A172 (cell line): ENCODE measurements around the gene TACR1. TPM values are rescaled to one million over a fixed set of nuclear protein-coding genes. Genes with fewer than 3 reads are reported as not detected.
"Not testable (repeated sequence)": the region's sequence is repeated elsewhere in the genome, so short reads cannot be mapped to it uniquely, and the experiment has no call there.

ENCODE experiments used
- DNase-seq: peaks from one replicate; pipeline ENCODE4 v3.0.0-alpha.2; 2015; ENCODE audit warnings: low spot score
- total RNA-seq: library from RNA; depleted of rRNA; stranded (reverse); fragments of >200 nt; shearing (Covaris generic); gene quantifications from 2 replicates; pipeline ENCODE4 v1.2.3, GENCODE V29; 2014

TACR1 gene
- total RNA-seq, 1 experiment from 2014 or later, result not detected

DNA sequence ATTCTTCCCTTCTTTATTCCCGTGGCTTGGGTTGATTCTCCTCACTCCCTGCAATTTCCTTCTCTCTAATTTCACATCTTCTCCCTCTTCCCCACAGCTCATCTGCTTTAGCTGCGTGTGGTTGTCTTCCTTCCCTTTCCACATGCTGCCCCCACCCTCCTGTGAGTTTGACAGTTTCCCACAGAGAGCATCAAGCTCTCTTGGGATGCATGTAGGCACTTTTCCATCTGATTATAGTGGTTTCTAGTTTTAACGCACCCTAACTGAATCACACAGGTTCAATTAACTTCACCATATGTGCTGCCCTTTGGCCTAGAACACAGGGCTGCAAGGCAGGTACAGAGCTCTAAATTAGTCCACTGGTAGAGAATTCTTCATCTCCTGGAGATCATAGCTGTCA is 110.5 kb downstream of the TACR1 start:
- no peak for DNase-seq

DNA sequence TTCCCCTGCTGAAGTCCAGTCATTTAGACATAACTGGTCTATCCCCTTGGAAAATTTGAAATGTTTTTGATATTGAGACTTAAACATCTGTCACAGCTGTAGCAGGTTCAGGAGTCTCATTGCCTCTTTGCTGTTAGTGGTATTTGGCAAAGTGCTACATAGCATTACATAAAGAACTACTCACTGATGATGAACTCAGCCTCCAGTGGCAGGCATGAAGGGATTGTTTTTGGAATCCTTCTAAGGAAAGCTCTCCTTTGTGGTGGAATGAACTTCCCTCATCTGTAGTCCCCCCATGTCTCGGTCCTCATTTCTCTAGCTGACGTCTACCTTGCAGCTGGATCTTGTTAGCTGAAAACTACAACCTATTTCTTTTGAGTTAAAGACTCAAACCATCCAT is 111.6 kb downstream of the TACR1 start:
- DNase-seq, result no peak

DNA sequence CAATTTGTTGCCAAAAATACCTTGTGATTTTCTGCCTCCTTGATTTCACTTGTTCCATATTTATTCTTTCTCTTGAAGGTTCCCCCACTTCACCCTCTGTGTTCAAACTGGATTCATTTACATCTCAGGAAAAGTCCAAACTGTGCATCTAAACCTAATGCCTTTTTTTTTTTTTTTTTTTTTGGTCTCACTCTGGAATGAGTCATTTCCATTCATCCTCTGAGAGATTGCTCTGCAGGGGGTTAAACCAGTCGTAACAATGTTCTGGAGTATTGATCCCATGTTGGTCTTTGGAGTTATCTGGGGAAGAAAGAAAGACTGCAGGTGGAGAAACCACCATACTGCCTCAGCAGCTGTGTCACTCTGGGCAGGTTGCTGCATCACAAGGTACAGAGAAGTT is 119.7 kb downstream of the TACR1 start:
- no peak for DNase-seq

DNA sequence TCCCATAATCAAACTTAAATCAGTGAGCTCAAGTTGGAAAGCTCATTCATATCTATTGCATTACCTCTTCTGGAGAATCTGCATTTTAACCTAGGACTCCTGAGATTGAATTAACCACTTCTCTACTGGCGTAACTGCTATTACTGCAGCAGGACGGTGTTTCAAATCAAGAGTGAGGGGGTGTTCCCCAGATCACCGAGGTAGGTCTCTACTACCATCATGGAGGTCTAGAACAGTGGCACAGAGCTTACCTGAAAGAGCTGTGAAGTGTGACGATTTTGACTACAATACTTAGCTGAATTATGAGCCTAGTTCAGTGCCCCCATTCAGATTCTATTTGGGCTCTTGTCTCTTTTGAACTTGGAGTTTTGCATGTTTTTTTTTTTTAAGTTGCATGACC is 121.4 kb downstream of the TACR1 start:
- no peak for DNase-seq

DNA sequence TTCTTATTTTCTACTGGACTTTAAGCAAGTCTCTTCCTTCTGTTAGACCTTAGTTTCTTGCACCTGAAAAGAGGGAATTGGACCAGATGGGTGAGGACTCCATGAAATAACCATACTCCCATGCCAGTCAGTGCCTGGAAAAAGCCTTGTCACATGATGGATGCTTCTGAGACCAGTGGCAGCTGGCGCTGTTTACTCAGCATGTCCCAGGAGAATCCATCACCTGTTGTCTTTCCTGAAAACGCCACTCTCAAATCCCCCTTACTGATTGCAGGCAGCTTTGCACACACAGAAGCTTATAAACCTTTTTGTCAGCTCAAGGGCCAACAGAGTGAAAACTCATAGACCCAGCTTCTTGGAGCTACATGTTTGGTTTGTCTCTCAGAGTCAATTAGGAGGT is 123.2 kb downstream of the TACR1 start:
- DNase-seq, result no peak

DNA sequence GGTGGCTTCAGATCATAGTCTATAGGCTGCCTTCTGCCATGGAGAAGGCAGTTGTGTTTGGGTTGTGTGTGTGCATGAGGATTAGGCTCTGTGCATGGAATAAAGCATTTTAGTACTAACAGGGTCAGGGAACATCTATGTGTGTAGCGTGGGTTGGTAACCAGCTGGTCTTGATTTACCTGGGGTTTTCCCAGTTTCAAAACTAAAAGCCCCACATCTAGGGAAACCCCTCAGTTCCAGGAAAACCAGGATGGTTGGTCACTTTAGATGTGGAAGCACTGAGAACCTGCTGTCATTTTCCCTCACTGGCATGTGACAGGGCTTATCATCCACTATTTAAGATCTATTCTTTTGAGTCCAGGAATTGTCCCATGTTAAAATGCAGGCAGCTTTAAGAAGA is 124.6 kb downstream of the TACR1 start:
- no peak for DNase-seq

DNA sequence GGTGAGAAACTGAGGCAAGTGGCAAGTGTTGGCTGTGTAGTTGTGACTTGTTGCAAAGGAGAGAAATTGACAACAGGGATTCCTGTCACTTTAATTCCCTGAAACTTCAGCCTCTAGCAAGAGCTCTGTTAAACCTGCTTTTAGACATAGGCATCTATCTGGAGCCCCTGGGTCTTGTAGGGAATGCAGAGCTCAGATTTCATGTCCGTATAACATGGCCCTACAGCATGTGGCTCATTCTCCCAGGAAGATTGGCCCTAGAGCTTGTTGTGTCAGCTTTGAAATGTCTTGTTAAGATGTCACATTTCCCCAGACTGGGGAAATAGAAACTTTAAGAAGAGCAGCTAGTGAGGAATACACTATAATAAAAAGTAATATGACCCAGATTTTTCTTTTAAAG is 125.1 kb downstream of the TACR1 start:
- DNase-seq, result no peak

DNA sequence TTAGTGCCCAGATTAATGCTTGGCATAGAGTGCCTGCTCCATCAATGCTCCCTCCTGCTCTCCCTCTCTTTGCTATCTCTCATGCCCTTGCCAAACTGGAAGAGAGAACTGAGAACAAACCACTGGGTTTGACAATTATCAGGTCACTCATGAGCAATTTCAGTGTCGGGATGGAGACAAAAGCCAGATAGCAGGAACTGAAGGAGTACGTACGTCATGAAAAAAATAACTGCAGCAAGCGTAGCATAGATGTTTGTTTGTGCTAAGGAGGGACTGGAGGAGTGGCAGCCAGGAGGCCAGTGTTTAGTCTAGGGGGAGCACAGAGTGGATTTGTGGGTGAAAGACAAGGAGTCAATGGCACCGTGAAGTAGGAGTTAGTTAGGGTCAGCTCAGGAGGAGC is 127.6 kb downstream of the TACR1 start:
- DNase-seq, result no peak

DNA sequence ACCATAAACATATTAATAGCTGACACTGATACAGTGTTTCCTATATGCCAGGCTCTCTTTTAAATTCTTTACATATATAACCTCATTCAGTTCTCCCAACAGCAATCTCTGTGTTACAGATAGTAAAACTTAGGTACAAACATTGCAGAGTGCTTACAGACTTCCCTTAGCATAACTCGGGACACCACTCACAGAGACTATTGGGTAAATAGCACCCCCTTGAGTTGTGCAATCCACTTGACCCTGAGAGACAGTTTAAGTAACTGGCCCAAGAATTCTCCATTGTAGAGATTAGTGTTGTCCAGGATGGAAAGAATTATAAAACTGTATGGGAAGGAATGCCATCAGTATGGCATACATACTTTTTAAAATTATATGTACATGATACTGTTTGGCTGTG is 130.8 kb downstream of the TACR1 start:
- DNase-seq, result no peak

DNA sequence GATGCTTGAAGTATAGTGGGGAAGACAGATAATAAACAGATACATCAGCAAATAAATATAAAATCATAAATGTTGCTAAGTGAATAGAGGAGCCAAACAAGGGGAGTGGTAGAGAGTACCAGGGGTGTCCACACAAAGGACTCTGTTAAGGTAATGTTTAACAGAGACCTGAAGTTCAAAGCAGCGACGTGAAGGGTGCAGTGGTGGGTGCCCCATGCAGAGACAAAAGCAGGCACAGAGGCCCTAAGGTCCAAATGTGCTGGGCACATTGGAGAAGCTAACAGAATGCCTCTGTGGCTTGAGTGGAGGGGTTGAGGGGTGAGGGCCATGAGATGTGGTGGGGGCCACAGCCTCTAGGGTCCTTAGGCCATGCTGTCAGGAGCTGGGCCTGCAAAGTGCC is 131.8 kb downstream of the TACR1 start:
- no peak for DNase-seq

DNA sequence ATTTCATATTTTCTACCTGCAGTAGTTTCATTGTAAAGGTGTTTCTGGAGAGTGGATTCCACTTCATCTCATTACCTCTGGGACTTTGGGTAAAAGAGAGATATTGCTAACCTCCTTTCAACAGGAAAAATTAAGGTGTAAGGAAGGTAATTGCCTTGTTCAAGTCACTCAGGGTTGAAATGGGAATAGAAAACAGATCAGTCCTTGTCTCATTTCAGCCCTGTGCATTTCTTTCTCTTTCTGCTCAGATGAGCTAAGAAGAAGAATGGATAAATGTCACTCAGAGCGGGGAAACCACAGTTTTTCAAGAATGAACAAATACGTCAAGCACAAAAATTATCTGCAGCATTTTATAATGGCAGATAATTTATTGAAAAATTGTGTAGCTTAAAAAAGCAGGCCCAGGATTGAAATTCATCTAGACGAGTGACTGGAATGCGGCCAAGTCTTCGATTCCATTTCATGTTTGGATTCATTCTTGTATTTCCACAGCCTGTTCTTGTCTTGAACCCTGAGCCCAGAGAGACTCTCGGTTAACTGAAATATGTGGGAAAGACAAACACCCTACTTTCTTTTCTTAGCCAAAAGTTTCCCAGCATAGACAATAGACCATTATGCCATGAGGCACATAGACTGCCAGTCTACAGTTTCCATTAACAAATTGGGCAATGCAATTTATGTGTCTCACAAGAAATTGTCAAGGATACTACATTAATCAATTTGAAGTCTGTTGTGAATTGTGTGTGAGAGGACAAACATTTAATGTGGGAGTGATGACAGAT is 133.0 kb downstream of the TACR1 start:
- no peak for DNase-seq

DNA sequence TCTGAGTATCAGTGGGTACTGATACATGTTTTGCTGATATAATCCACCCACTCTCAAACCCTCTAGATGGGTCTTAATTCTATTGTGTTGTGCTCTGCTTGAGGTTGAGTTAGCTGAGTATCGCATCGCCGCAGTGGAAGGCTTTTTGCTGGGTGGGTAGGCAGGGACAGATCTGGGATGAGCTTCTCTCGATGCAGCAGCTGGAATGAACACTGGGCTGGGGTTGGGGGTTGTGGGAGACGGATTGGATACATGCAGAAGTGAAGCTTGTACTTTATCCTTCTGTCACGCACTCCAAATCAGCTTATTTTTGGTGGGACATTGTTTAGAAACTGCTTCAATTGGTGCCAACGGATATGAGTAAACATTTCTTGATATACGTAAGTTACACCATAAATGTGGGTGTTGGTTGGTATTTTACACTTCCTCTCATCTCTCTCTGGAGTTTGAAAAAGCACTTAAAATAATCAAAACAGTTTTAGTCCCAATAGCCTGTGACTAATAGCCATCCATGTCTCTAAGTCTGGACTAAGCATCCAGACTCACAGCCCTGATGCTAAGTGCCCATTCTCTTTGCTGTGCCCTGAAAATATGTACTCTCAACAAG is 133.8 kb downstream of the TACR1 start:
- DNase-seq, result peak; percentile 26

DNA sequence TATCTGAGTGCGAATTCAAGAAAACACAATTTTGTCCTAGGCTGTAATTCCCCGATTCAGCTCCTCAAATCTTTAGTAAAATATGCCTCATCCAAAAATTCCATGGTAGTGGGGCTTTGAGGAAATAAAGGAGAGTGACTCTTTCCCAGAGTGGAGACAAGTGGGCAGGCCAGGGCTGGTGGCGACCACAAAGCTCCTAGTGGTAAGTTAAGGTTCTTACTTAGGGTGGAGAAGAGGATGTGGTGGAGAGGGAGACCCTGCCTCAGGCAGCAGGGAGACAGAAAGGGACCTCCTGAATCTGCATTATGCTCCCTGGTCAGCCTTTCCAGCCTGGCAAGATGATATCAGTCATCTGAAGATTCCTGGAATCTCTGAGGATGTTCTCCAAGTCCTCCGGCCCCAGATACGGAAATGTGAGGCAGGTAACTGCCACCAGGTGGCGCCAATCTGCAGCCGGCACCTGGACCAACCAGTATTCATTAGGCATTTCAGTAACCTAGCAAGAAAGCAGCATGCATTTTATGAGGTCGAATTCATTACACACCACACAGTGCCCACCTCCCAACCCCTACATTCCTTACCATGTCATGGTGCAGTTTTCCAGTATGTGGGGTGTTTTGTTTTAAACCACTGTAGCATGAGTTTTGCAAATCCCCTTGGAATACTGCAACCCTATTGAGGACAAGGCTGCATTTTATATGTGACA is 134.5 kb downstream of the TACR1 start:
- DNase-seq, result peak; percentile 57

DNA sequence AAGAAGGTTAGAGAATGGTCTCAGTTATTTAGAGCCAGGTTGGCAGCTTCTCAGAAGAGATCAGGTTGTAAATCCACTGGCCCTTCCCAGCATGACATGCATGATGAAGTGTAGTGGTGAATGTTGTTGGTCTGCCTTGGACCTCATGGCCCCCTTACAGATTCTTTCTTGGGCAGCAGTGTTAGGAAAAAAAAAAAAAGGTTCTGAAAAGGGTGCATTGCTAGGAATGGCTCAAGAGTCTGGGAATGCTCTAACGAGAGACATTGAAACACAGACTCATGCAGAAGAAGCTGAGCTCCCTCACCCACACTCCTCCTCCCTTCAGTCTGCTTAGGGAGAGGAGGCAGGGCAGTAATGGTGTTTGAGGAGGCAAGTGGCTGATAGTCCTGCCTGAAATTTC is 135.4 kb downstream of the TACR1 start:
- DNase-seq, result no peak

DNA sequence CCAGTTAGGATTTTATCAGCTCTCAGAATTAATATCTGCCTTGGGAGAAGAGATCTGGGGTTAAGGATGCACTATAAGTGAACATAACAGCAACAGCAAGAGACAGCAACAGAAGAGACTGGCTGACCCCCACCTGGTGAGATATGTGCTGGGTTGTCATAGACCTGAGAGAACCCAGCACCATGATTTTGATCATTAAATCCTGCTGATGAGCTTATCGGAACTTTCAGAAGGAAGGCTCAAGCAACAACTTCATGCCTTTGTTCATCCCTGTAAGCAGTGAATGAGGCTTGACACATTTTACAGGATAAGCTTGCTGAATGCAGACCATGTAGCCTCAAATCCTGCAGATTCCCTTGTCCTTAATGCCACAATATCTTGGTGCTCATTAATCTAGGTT is 140.9 kb downstream of the TACR1 start:
- DNase-seq, result no peak

DNA sequence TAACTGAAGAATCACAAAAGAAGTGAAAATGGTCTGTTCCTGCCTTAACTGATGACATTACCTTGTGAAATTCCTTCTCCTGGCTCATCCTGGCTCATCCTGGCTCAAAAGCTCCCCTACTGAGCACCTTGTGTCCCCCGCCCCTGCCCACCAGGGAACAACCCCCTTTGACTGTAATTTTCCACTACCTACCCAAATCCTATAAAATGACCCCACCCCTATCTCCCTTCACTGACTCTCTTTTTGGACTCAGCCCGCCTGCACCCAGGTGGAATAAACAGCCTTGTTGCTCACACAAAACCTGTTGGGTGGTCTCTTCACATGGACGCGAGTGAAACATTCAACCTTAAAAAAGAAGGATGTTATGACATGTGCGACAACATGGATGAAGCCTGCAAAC is 142.2 kb downstream of the TACR1 start:
- not testable (repeated sequence) for DNase-seq

DNA sequence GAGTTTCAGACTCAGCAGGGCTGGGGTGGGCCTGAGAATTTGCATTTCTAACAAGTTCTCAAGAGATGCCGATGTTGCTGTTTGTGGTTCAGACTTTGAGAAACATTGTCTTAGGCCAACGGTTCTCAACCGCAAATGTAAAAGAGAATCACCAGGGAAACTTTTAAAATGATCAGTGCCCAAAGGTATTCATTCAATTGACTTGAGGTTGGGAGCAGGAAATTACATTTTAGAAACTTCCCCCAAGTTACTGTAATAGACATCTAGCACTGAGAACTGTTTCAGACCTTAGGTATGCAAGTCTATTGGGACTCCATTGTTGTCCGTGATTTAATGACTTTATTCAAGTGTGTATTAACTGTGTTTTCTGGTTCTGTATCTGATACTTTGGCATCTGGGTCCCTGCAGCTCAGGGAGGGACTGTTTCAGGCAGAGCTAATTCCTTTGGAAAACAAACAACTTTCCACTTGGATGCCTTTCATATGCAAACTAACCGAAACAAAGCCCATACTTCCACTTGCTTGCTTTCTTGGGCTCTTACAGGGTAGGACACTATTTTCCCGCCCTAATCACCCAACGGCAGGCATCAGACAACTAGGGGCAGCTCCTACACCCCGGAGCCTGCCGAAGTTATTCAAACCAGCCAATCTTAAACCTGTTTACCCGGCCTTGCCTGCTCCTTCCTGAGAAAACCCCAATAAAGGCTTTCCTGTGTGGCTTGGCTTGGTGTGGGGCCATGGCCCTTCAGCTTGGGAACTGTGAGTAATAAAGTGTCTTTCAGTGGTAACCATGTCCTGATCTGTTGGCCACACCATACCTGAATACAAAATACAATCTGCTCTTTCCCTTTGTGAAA is 143.3 kb downstream of the TACR1 start:
- no peak for DNase-seq

DNA sequence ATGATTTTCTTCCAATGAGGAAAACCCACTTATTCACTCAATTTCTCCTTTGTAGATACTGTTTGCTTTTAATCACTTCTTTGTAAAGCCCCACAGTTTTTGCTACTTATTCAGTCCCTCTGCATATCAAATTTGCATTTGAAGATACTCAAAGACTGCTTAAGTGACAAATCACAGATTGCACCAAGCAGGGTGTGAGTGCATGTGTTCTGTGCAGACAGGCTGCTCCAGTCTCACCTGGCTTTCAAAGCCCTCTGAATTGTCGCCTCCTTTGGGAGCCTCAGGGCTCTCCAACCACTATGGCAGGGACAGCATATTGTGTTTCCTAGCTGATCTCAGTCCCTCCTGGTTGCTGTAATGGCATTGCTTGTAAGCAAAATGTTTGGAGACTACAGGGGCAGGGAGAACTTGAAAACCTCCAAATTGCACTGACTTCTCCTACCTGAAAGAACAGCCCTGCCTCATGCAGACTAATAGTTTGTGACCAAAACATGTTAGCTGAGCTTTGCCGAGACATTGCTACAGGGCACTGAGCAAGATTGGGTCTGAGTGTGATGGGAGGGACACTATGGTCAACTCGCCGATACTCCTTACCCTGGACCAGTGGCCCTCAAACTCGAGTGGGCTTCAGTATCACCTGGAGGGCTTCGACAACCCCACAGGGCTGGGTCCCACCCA is 144.0 kb downstream of the TACR1 start:
- no peak for DNase-seq

DNA sequence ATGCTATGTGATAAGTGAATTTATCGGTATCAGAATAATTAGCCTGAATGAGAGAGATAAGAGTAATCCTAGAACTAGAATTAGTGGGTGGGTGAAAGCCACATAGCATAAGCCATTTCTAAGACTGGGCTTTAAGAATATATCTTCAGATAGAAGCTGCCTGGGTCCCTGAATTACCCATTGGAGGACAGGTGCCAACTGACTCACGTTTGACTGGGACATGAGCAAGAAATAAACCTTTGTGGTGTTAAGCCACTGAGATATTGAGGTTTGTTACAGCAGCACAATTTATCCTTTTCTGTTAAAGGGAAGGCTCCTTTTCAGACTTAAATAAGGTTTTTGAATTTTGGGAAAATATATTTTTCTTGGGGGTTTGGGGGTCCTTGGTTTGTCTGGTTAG is 145.0 kb downstream of the TACR1 start:
- DNase-seq, result no peak

DNA sequence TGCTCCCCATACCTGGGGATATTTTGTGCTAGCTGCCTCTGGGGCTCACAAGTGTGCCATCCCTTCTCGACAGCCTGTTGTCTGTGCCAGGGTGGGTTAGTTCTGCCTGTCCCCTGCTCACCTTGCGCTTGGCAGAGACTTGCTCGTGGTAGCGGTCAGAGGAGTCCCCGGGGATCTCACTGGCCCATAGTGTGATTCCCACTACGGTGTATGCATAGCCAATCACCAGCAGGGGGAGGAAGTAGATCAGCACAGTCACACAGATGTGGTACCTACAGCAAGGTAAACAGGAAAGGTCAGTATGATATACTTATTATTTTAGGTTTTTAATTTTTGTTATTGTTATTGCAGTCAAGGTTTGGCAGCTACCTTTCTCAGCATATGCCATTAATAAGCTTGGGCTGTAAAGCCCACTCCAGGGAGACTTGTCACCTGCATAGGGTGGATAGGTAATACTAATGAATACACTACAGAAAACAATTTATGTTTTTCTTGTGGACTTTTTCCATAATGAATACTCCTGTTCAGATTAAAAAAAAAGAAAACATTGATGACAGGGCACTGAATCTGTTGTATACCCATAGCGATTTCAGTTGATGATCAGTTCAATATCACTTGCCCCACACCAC is 145.7 kb downstream of the TACR1 start:
- DNase-seq, result peak; percentile 43

DNA sequence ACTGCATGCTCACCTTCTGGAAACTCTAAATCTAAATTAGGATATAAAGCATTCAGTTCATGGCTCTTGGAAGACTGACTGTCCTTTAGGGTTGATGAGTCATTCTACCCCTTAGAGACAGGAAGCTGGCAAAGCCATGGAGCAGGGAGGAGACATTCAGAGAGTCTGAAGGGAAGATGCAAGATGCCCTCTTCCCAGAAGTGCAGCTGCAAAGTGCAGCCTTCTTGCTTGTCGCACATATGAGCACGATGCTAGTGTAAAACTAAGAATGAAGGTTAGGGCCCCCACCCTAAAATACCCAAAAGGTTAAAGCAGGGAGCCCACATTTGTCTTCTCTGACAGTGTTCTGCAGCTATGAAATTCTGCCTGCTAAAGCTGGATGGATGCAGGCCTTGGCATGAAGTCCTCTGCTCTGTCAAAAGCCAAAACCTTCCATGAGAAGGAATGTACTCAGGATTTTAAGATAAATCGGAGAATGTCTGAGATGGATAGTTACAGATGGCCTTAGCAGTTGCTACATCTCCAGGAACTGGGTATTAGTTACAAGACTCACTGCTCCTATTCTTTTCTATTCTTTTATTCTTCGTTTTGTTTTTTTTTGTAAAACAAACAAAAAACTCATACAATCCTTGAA is 151.2 kb downstream of the TACR1 start:
- peak; percentile 82 for DNase-seq
